HG03108 (cell line): Measurements from ENCODE around the gene MTSS2.

Experiments
- ATAC-seq: cut with Tn5 transposase; IDR thresholded peaks from one replicate; pipeline ENCODE4 v1.9.1; 2021; ENCODE audit warnings: moderate library complexity; ENCODE audit not compliant: unreplicated experiment

The MTSS2 gene, protein sequence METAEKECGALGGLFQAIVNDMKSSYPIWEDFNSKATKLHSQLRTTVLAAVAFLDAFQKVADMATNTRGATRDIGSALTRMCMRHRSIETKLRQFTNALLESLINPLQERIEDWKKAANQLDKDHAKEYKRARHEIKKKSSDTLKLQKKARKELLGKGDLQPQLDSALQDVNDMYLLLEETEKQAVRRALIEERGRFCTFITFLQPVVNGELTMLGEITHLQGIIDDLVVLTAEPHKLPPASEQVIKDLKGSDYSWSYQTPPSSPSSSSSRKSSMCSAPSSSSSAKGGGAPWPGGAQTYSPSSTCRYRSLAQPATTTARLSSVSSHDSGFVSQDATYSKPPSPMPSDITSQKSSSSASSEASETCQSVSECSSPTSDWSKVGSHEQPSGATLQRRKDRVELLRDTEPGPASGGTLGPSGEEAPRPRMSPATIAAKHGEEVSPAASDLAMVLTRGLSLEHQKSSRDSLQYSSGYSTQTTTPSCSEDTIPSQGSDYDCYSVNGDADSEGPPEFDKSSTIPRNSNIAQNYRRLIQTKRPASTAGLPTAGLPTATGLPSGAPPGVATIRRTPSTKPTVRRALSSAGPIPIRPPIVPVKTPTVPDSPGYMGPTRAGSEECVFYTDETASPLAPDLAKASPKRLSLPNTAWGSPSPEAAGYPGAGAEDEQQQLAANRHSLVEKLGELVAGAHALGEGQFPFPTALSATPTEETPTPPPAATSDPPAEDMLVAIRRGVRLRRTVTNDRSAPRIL

DNA sequence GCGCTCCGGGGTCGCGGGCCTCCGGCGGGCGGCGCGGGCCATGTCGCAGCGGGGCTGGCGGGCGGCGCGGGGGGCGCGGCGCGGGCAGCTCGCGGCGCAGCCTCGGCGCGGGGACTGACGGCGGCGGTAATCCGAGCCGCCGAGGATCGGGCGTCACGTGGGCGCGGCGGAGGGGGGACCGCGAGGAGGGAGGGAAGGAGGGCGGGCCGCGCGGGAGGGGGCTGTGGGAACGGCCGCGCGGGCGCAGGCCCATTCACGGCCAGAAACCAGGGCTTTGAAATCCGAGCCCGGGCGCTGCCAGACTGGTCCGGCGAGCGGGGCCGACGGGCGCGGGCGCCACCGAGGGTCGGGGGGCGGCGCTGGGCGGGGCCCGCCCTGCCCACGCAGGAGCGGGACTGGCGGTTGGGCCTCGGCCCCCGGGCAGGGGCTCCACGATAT is at the start of gene MTSS2:
TSS of gene MTSS2 (minus strand) at position 116 of the 438 bp plus-strand sequence. CDS start 262 bp downstream, outside the sequence.
- no peak for ATAC-seq

DNA sequence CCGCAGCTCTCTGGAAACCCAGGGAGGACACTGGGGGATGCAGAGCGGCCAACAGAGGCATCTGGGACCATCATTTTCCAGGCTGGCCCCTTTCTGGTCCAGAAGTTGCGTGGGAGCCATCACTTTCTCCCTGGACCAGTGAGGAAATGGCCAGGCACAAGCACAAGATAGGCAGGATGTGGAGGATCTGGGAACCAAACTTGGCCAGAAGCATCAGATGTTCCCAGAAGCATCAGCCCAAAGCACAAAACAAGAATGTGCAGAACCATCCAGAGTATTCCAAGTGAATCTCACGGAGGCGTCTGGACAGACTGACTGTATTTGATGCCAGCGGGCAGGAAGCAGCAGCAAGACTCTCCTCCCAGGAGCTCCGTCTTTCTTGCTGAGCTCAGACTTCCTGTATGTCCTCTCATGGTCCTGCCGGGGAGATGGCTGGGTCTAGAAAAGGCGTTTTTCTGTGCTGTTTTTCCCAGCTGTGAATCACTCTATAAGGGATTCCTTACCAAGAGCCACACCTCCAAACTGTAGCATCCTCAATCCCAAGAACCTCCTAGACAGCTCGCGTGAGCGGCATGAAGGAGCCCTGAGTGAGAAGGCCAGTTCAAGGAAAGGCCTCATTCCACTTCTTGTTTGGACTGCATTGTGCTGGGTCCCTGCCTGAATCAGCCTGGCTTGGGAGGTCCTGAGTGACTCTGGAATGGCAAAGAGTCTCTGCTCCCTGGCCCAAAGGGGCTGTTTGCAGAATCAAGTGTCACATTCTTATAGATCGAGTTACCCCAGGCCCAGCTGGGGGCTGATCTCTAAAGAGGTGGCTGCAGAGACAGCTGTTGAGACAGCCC is 49.5 kb upstream of the MTSS2 start:
- ATAC-seq, result no peak

DNA sequence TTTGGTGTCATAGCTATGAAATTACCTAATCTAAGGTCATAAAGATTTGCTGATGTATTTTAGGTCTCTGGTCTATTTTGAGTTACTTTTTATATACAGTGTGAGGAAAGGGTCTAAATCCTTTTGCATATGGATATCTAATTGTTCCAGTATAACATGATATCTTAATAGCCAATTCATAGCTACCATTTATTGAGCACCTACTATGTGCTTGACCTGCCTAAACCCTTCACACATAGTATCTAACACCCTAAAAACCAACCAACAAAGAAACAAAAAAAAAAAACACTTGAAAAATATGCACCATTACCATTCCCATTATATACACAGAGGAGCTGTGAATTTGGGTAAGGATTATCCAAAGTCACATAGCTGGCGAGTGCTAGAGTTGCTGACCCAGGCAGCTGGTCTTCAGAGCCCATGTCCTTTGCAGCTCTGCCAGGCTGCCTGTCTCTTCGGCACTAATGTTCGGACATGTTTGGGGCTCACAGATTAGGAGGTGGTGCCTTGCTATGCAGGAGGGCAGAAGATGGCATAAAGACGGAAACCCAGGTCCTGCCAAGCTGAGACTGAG is 48.8 kb upstream of the MTSS2 start:
- ATAC-seq, result no peak

DNA sequence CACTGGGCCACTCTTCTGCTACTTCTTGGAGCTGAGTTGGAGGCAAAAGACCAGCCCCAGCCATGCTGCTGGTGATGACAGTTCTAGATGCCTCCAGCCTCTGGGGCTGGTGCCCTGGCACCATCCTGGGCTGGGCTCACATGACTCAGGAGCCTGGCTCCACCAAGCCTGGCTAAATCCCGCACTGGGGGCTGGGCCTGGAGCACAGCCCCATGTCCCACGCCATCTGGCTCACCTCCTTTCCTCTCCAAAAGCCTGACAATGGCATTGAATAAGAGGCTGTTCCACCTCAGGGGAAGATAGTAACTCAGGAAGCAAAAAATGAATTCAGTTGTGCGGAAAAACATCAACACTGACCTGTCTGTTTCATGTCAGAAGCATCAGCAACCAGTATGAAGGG is 45.1 kb upstream of the MTSS2 start:
- no peak for ATAC-seq

DNA sequence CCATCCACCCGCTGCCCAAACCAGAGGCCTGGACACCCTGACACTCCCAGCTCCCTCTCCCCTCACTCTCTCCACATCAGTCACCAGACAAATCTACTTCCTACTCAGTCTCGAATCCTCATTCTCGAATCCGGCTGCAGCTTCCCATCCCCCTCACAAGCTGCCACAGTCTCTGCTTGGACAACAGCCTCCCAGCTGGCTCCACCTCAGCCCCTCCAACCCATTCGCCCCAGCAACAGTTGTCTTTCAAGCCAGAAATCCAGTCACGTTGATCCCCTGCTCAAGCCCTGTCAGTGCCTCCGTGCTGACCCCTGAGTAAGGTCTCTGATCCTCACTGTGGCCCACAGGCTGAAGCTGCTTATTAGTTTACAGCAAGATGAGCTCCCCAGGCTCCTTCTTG is 44.2 kb upstream of the MTSS2 start:
- ATAC-seq, result no peak

DNA sequence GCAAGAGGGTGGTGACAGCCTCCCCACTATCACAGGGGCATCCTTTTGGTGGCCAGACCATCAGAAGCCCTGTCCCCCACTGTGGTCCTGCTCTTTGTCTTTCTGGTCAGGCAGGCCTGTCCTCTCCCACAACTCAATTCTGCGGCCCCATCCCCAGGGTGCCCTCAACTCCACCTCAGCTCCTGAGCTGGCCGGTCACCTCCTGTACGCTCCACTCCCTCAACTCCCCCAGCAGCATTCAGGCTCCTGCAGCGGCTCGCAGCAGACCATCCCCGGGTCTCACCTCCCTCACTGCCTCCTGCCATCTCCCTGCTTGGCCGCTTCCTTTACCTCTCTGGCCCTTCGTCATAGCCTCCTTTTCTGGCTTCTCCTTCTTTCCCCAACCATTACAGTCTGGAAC is 43.4 kb upstream of the MTSS2 start:
- no peak for ATAC-seq

DNA sequence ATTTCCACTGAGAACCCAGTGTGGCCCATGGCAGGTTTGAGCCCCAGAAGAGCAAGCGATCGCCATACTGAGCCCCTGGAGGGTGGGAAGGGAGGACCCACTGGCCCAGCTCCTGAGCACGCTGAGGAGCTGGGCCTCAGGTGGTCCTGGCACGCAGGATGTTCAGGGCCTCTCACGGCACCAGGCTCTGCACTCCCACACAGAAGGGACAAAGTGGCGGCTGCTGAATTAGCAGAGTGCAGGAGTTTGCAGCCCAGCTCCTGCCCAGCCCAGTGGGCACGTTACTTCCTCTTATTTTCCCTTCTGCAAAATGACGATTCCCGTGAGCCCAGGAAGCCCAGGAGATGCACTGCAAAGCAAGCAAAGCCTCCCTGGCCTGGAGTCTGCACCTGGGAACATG is 42.3 kb upstream of the MTSS2 start:
- no peak for ATAC-seq

DNA sequence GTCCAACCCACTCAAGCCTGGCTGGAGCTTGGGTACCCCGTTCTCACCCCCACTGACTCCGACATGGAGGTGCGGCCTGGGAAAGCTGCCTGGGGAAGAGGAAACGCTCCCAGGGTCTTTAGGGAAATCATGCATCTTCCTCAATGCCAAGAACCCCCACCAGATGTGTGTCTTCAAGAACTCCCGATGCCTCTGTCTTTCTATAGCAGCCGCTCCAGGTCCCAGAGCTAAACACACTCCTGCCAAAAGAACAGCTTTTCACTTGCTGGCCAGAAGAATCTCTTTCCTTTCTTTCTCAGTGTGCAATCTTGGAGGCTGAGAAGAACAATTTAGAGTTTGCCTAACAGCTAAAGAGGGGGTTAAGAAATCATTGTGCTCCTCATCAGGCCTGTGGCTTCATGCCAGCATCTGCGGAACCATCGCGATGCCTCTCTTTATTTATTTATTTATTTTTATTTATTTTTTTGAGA is 41.1 kb upstream of the MTSS2 start:
- no peak for ATAC-seq

DNA sequence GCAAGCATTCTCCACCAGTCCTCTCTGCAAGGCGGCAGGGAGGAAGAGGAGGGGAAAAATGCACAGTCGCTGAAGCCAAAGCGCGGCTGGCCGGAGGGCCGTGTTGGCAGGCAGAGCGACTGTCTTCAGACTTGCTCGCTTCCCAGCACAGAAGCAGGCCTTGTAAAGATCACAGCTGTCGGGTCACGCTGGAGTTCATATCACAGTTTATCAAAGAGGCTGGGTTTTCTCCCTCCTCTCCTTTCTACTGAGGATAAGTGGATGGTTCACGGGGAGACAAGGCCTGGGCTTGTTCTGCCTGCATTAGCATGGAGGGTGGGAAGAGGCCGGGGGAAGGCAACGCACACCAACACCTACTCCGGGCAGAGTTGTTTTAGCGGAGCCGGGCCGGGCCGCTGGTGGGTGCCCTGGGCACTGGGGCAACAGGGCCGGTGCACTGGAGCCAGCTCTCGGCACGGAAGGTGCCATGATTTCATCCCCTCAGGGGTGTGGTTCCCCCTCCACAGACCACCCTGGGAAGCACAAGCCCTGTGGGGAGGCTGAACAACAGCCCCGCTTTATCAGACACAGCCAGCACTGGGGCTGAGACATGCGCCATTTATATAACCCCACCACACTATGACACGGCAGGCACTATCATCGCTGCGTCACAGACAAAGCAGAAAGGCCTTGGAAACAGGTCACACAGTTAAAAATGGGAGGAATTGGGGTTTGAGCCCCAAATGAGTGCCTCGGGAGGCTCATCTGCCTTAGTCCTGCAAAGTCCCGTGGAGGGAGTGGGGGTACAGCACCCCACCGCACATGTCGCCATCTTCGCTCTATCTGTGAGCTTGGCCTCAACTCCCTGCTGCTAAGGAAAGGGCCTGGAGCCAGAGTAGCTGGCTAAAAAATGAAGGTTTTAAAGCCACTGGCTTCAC is 40.3 kb upstream of the MTSS2 start:
- no peak for ATAC-seq

DNA sequence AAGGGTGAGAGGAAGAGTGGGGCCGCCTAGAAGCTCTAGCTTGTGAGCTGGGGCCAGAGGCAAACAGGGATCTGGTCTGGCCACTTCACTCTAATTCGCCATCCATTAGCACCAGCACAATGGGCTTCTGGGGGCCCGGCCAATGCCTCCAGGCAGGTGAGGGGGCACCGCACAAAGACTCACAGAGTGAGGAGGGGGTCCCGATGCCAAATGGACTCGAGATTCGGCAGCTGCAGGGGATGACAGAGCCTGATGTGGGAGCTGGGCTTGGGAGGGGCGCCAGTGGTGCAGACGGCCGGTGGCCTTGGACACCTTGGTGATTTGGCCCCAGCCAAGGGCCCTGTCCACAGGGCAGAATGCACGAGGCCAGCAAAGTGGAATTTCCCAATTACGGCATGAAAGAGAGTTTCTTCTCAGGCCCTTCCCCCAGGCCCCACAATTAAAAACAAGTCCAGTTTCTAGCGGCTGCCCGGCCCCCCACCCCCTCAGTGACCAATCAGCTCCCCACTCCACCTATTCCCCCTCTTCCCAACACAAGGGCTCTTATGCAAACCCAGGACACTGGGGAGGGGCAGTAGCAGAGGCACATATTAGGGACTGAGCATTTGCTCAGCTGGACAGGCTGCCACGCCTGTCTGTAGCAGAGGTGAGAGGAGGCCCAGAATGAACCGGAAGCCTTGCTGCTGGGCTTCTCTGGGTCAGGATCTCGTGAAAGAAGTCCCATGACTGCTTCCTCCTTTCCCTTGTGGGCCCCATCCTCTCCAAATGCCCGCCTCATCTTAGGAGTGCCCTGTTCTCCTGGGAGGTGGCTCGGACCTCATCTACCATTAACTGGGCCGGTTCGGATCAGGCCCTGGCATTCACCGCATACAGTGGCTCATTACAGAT is 39.4 kb upstream of the MTSS2 start:
- ATAC-seq, result no peak

DNA sequence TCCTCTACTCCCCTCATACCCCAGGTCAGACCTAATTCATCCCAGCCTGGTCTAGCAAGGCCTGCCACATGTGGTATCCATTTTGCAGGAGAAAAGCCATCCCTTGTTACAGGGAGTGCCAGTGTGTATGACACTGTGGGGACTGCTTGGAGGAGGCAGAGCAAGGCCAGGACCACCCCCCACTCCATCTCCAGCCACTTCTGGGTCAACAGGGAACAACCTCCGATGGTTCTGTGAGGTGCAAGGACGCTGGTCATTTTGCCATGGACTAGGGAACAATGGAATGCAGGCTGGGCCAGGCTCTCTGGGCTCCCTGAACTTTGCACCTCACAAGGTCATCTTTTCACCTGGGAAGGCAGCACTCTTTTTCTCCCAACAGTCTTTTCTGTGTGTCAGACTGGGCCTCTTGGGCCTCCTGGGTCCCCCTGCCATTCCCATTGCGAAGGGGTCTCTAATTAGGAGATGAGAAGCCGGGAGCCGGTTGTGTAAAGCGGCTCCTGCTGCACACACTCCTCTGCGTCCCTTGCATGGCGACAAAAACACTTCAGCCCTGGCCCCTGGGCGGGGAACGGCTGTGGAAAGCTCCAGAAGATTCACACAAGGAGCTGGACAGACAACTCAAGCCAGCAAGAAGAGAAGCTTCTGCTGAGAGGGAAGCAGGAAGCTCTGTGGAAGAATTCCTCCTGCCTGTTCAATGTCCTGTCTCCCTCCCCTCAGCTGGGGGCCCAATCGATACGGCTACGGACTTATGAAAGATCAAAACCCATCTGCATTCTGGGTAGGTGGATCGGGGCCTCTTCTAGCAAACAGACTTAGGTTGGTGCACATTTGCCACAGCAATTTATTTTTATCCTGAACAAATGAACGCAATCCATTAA is 38.5 kb upstream of the MTSS2 start:
- no peak for ATAC-seq

DNA sequence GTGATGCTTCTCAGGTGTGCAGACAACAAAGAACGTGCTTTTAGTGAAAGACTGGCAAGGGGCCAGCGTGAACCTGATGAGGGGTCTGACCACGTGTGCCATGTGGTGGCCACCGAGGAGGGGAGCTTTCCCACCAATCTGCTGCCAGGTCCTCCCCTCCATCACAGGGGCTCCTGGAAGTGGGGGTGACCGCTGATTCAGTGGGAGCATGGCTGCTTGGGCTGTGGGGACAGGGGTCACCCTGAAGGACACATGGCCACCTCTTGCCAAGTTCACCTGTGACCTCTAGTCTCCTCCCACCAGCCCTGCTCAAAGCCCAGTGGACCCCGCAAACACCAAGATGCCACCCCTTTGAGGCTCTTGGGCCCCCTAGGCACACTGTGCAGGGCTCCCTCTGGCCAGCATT is 37.9 kb upstream of the MTSS2 start:
- no peak for ATAC-seq

DNA sequence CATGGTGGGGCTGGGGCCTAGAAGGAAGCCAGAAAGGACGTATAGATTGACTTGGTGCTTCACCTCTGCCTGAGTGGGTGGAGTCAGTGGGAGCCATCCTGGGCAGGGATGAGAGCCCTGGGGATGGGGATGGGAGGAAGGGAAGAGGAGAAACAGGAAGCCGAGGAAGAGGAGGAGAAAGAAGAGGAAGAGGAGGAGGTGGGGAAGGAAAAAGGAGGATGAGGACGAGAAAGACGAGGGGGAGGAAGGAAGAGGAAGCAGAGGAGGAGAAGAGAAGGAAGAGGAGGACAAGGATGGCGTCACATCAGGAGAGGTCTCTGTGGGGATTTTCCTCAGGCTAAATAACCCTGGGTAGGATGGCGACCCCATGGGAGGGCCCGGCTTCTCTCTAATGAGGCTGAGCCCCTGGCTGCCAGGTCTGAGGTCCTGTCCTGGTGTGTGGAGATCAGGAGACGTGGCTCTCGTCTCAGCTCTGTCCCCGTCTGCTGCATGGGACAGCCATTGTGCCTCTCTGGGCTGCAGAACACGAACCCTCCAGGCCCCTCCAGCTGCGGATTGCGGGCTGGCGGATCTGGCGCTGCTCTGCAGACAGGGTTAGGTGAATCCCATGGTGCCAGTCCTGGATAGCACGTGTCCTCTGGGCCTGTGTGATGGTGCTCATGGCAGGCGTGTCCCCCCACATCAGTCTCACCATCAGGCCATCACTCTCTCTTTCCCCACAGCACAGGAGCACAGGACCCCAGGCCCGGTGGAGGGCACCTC is 35.5 kb upstream of the MTSS2 start:
- no peak for ATAC-seq

DNA sequence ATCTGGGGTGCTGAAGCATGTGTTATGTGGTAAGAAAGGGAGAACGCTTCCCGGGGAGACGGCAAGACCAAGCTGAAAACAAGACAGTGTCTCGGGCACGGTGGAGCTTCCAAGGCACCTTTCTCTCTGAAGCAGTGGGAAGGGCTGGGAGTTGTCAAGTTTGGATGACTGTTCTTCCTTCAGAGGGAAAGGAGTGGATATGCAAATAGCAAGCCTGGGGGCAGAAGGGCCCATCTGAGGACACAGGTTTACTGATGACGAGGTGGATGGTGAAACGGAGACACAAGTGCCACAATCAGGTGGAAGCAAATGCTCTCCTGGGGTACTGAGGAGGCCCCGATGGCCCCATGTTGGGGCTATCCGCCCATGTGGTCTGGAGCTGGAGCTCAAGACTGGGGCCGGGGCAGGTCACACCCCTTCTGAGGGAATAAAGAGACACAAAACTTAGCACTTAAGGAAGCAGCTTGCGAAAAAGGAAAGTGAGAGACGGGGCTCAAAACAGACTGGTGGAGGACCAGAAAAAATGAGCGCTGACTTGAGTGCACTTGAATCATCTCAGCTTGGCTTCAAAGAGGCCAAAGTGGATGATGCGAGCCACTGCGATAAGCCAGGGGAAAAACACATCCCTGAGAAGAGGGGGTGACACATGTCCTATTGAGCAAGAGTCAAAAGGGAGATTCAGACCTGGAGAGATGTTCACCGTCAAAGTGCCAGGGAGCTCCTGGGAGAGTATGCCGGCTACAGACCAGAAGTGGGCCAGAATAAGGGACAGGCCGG is 34.8 kb upstream of the MTSS2 start:
- ATAC-seq, result no peak

DNA sequence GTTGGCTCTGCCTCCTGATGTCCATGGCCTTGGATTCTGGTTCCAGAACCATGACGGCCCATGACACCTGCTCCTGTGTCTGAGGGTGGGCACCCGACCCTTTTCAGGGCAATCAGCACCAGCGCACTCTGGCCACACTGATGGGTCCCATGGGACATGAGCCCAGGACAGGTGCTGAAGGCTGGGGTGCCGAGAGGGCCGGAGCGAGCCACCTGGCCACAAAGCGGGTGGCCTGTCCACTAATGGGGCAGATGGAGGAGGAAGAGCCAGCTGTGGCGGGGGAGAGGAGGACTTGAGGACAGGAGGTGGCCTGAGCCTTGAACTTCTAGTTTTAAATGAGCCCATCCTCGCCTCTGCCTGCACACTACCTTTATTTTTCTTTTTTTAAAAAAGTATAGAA is 31.2 kb upstream of the MTSS2 start:
- no peak for ATAC-seq

DNA sequence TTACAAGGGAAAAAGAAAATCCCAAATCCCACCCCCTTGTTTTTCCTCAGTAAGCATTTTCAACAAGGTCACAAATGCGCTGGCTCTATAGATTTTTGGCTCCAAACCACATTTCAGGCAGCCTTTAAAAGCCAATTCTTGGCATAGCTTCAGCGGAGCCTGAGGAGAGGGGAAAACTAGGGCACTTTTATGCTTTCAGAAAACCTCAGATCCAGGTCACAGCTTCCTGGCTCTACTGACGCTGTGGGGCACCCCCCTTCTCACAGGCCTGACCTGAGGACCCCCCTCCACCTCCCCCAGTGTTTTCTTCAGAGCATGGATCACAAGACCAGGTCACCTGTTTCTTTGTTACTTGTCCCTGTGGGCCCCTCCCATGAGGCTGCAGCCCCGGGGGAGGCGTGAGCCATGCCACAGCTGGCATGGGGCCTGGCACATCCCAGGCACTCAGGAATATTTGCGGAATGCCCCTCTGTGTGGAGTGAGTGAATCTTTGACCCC is 30.1 kb upstream of the MTSS2 start:
- no peak for ATAC-seq
